Muscle of back (tissue), 13 donors: Measurements from ENCODE around the gene N4BP2L1. TPM values are rescaled to one million over a fixed set of nuclear protein-coding genes. Genes with fewer than 3 reads are reported as not detected.

Source experiments
- DNase-seq, 3 donors: peaks; one replicate each; pipeline versions ENCODE4 v3.0.0 to v3.0.0-alpha.2; 2013
- long read RNA-seq, 9 donors: transcript quantifications; one replicate each; lab custom pipeline, GENCODE V29; 2026
- polyA plus RNA-seq, 10 donors: library from polyadenylated mRNA; unstranded; fragments of 120-200 nt; gene quantifications; one replicate each; pipeline ENCODE4 v1.2.1, GENCODE V29; 2013; ENCODE audit not compliant: insufficient read length in 10 of 10

N4BP2L1 gene
- 10 to 100 TPM in 3 of 10 donors, 1 to 10 TPM in 7; 4.8 to 10.4 (median 7.2) TPM for polyA plus RNA-seq
- long read RNA-seq, donor 1, partial matches to known transcripts = 0 of 1 reads
- long read RNA-seq, donor 1, other reads (novel, unspliced or antisense) = 0 of 1 reads
- long read RNA-seq, donor 2 = 0 reads
- long read RNA-seq, donor 3 = 0 reads
- long read RNA-seq, donor 4, partial matches to known transcripts = 0 of 2 reads
- long read RNA-seq, donor 4, other reads (novel, unspliced or antisense) = 0 of 2 reads
- long read RNA-seq, donor 5, partial matches to known transcripts = 0 of 6 reads
- long read RNA-seq, donor 5, other reads (novel, unspliced or antisense) = 0 of 6 reads
- long read RNA-seq, donor 6, partial matches to known transcripts = 0 of 3 reads
- long read RNA-seq, donor 6, other reads (novel, unspliced or antisense) = 0 of 3 reads
- long read RNA-seq, donor 7, partial matches to known transcripts = 0 of 1 reads
- long read RNA-seq, donor 7, other reads (novel, unspliced or antisense) = 0 of 1 reads
- long read RNA-seq, donor 8 = 0 reads
- long read RNA-seq, donor 9, partial matches to known transcripts = 0 of 1 reads
- long read RNA-seq, donor 9, other reads (novel, unspliced or antisense) = 0 of 1 reads

GRCh38 chr13:32427852-32428580, at the start of gene N4BP2L1:
N4BP2L1 (minus strand) TSS chr13:32428130; CDS start chr13:32428082, 48 bp downstream.
- peak; percentile 52 to 89 (median 73) for DNase-seq

GRCh38 chr13:32476892-32477291, 49.0 kb upstream of the N4BP2L1 start:
- DNase-seq = no peak

- DNase-seq = no peak
Measured at GRCh38 chr13:32476021-32476731, 48.2 kb upstream of the N4BP2L1 start.

GRCh38 chr13:32474999-32475792, 47.3 kb upstream of the N4BP2L1 start:
- DNase-seq = no peak

GRCh38 chr13:32473650-32474049, 45.7 kb upstream of the N4BP2L1 start:
- no peak for DNase-seq

- DNase-seq = peak in 2 of 3 donors; percentile 11 to 46
Measured at GRCh38 chr13:32472194-32472621, 44.3 kb upstream of the N4BP2L1 start.

- peak; percentile 51 to 86 (median 56) for DNase-seq
Measured at GRCh38 chr13:32471187-32471922, 43.4 kb upstream of the N4BP2L1 start.

- DNase-seq = peak in 1 of 3 donors; percentile 21
Measured at GRCh38 chr13:32468502-32469142, 40.7 kb upstream of the N4BP2L1 start.

- no peak for DNase-seq
Measured at GRCh38 chr13:32456591-32456990, 28.7 kb upstream of the N4BP2L1 start.

- no peak for DNase-seq
Measured at GRCh38 chr13:32455594-32455903, 27.6 kb upstream of the N4BP2L1 start.

- no peak for DNase-seq
Measured at GRCh38 chr13:32454886-32455593, 27.1 kb upstream of the N4BP2L1 start.

GRCh38 chr13:32453981-32454380, 26.1 kb upstream of the N4BP2L1 start:
- no peak for DNase-seq

GRCh38 chr13:32448972-32449371, 21.0 kb upstream of the N4BP2L1 start:
- no peak for DNase-seq

- no peak for DNase-seq
Measured at GRCh38 chr13:32447894-32448623, 20.1 kb upstream of the N4BP2L1 start.

GRCh38 chr13:32446773-32447465, 19.0 kb upstream of the N4BP2L1 start:
- no peak for DNase-seq

GRCh38 chr13:32446220-32446619, 18.3 kb upstream of the N4BP2L1 start:
- DNase-seq = no peak

- no peak for DNase-seq
Measured at GRCh38 chr13:32445461-32445860, 17.5 kb upstream of the N4BP2L1 start.

- peak in 2 of 3 donors; percentile 18 to 22 for DNase-seq
Measured at GRCh38 chr13:32443111-32443510, 15.2 kb upstream of the N4BP2L1 start.
